ENCODE data around the gene NCL.
"Not testable (repeated sequence)": the region's sequence is repeated elsewhere in the genome, so short reads cannot be mapped to it uniquely, and the experiment has no call there.

Gene NCL

GRCh38 chr2:231433990-231434389 lies 30.3 kb downstream of the NCL start:
- Histone ChIP-seq H3K9me3 (ENCODE audit: control insufficient read depth, low read length) (no peaks in the 10 kb centered on the region), H3K27me3 (ENCODE audit: control insufficient read depth, insufficient read depth, low read length, poor library complexity, severe bottlenecking) (no peaks in the 10 kb centered on the region), H3K4me3 (ENCODE audit: insufficient read depth, low read depth, low read length) (no peak overlapping the region), H3K27ac (ENCODE audit: insufficient read depth, low read depth, low read length, poor library complexity, severe bottlenecking) (no peak overlapping the region), H3K4me1 (ENCODE audit: control insufficient read depth, insufficient read depth, low read length) (no peaks in the 10 kb centered on the region), H3K36me3 (ENCODE audit: control insufficient read depth, insufficient read depth, low read length) (no peaks in the 10 kb centered on the region)
- WGBS, 2 experiments, result 92 to 93% methylated on average over 8 of the region's 8 CpGs

- Histone ChIP-seq H3K27ac (ENCODE audit: insufficient read depth, low read depth, low read length, poor library complexity, severe bottlenecking) (no peak overlapping the region), H3K9me3 (ENCODE audit: control insufficient read depth, low read length) (no peaks in the 10 kb centered on the region)
- 95 to 97% methylated on average over 4 of the region's 4 CpGs for WGBS, 2 experiments
Measured at GRCh38 chr2:231431606-231432005, 32.7 kb downstream of the NCL start.

GRCh38 chr2:231430437-231430836 lies 33.8 kb downstream of the NCL start:
- H3K4me3 ChIP-seq (ENCODE audit: insufficient read depth, low read depth, low read length); H3K36me3 ChIP-seq (ENCODE audit: control insufficient read depth, insufficient read depth, low read length); H3K27me3 ChIP-seq (ENCODE audit: control insufficient read depth, insufficient read depth, low read length, poor library complexity, severe bottlenecking); H3K9me3 ChIP-seq (ENCODE audit: control insufficient read depth, low read length); H3K27ac ChIP-seq (ENCODE audit: insufficient read depth, low read depth, low read length, poor library complexity, severe bottlenecking); H3K4me1 ChIP-seq (ENCODE audit: control insufficient read depth, insufficient read depth, low read length): not testable (repeated sequence)
- 91 to 92% methylated on average over 4 of the region's 4 CpGs for WGBS, 2 experiments

More at GRCh38 chr2:231431606-231432005, 32.7 kb downstream of the NCL start:
- Histone ChIP-seq H3K4me3 (ENCODE audit: insufficient read depth, low read depth, low read length) (no peak overlapping the region), H3K36me3 (ENCODE audit: control insufficient read depth, insufficient read depth, low read length) (no peaks in the 10 kb centered on the region), H3K4me1 (ENCODE audit: control insufficient read depth, insufficient read depth, low read length) (no peaks in the 10 kb centered on the region), H3K27me3 (ENCODE audit: control insufficient read depth, insufficient read depth, low read length, poor library complexity, severe bottlenecking) (no peaks in the 10 kb centered on the region)

- H3K4me1 ChIP-seq (ENCODE audit: control insufficient read depth, insufficient read depth, low read length), result no peaks in the 10 kb centered on the region
- H3K9me3 ChIP-seq (ENCODE audit: control insufficient read depth, low read length), result no peaks in the 10 kb centered on the region
- no peak overlapping the region for H3K4me3 ChIP-seq (ENCODE audit: insufficient read depth, low read depth, low read length)
- no peaks in the 10 kb centered on the region for H3K27me3 ChIP-seq (ENCODE audit: control insufficient read depth, insufficient read depth, low read length, poor library complexity, severe bottlenecking)
- 94 to 96% methylated on average over 3 of the region's 3 CpGs for WGBS, 2 experiments
- no peak overlapping the region for H3K27ac ChIP-seq (ENCODE audit: insufficient read depth, low read depth, low read length, poor library complexity, severe bottlenecking)
- no peaks in the 10 kb centered on the region for H3K36me3 ChIP-seq (ENCODE audit: control insufficient read depth, insufficient read depth, low read length)
Measured at GRCh38 chr2:231429901-231430300, 34.4 kb downstream of the NCL start.

GRCh38 chr2:231429152-231429551 lies 35.1 kb downstream of the NCL start:
- Histone ChIP-seq H3K36me3 (ENCODE audit: control insufficient read depth, insufficient read depth, low read length) (no peaks in the 10 kb centered on the region), H3K27ac (ENCODE audit: insufficient read depth, low read depth, low read length, poor library complexity, severe bottlenecking) (no peak overlapping the region), H3K9me3 (ENCODE audit: control insufficient read depth, low read length) (no peaks in the 10 kb centered on the region), H3K27me3 (ENCODE audit: control insufficient read depth, insufficient read depth, low read length, poor library complexity, severe bottlenecking) (no peaks in the 10 kb centered on the region), H3K4me3 (ENCODE audit: insufficient read depth, low read depth, low read length) (no peak overlapping the region), H3K4me1 (ENCODE audit: control insufficient read depth, insufficient read depth, low read length) (no peaks in the 10 kb centered on the region)
- WGBS, 2 experiments, result 63 to 67% methylated on average over 6 of the region's 6 CpGs

GRCh38 chr2:231427116-231427515 lies 37.2 kb downstream of the NCL start:
- Histone ChIP-seq H3K27ac (ENCODE audit: insufficient read depth, low read depth, low read length, poor library complexity, severe bottlenecking) (no peak overlapping the region), H3K4me3 (ENCODE audit: insufficient read depth, low read depth, low read length) (no peak overlapping the region), H3K36me3 (ENCODE audit: control insufficient read depth, insufficient read depth, low read length) (no peaks in the 10 kb centered on the region), H3K4me1 (ENCODE audit: control insufficient read depth, insufficient read depth, low read length) (no peaks in the 10 kb centered on the region), H3K9me3 (ENCODE audit: control insufficient read depth, low read length) (no peaks in the 10 kb centered on the region), H3K27me3 (ENCODE audit: control insufficient read depth, insufficient read depth, low read length, poor library complexity, severe bottlenecking) (no peaks in the 10 kb centered on the region)
- 94 to 98% methylated on average over 3 of the region's 3 CpGs for WGBS, 2 experiments

GRCh38 chr2:231425811-231426703 lies 38.2 kb downstream of the NCL start:
- H3K4me3 ChIP-seq (ENCODE audit: insufficient read depth, low read depth, low read length), result no peak overlapping the region
- no peak overlapping the region for H3K27ac ChIP-seq (ENCODE audit: insufficient read depth, low read depth, low read length, poor library complexity, severe bottlenecking)
- WGBS, 2 experiments, result 80 to 84% methylated on average over 21 of the region's 21 CpGs
- H3K4me1 ChIP-seq (ENCODE audit: control insufficient read depth, insufficient read depth, low read length), result no peaks in the 10 kb centered on the region
- H3K27me3 ChIP-seq (ENCODE audit: control insufficient read depth, insufficient read depth, low read length, poor library complexity, severe bottlenecking), result no peaks in the 10 kb centered on the region
- no peaks in the 10 kb centered on the region for H3K9me3 ChIP-seq (ENCODE audit: control insufficient read depth, low read length)
- H3K36me3 ChIP-seq (ENCODE audit: control insufficient read depth, insufficient read depth, low read length), result no peaks in the 10 kb centered on the region

GRCh38 chr2:231425291-231425810 lies 38.9 kb downstream of the NCL start:
- H3K4me3 ChIP-seq (ENCODE audit: insufficient read depth, low read depth, low read length), result no peak overlapping the region
- H3K36me3 ChIP-seq (ENCODE audit: control insufficient read depth, insufficient read depth, low read length), result no peaks in the 10 kb centered on the region
- no peaks in the 10 kb centered on the region for H3K4me1 ChIP-seq (ENCODE audit: control insufficient read depth, insufficient read depth, low read length)
- H3K27ac ChIP-seq (ENCODE audit: insufficient read depth, low read depth, low read length, poor library complexity, severe bottlenecking), result no peak overlapping the region
- WGBS, 2 experiments, result 77 to 79% methylated on average over 8 of the region's 8 CpGs
- no peaks in the 10 kb centered on the region for H3K27me3 ChIP-seq (ENCODE audit: control insufficient read depth, insufficient read depth, low read length, poor library complexity, severe bottlenecking)
- H3K9me3 ChIP-seq (ENCODE audit: control insufficient read depth, low read length), result no peaks in the 10 kb centered on the region

- no peaks in the 10 kb centered on the region for H3K27me3 ChIP-seq (ENCODE audit: control insufficient read depth, insufficient read depth, low read length, poor library complexity, severe bottlenecking)
- 90 to 91% methylated on average over 9 to 10 of the region's 10 CpGs for WGBS, 2 experiments
- H3K4me3 ChIP-seq (ENCODE audit: insufficient read depth, low read depth, low read length), result no peak overlapping the region
- no peaks in the 10 kb centered on the region for H3K36me3 ChIP-seq (ENCODE audit: control insufficient read depth, insufficient read depth, low read length)
- no peaks in the 10 kb centered on the region for H3K9me3 ChIP-seq (ENCODE audit: control insufficient read depth, low read length)
- no peak overlapping the region for H3K27ac ChIP-seq (ENCODE audit: insufficient read depth, low read depth, low read length, poor library complexity, severe bottlenecking)
- no peaks in the 10 kb centered on the region for H3K4me1 ChIP-seq (ENCODE audit: control insufficient read depth, insufficient read depth, low read length)
Measured at GRCh38 chr2:231423176-231423575, 41.1 kb downstream of the NCL start.

- H3K36me3 ChIP-seq (ENCODE audit: control insufficient read depth, insufficient read depth, low read length), result no peaks in the 10 kb centered on the region
- H3K27ac ChIP-seq (ENCODE audit: insufficient read depth, low read depth, low read length, poor library complexity, severe bottlenecking), result no peak overlapping the region
- 92 to 94% methylated on average over 2 of the region's 2 CpGs for WGBS, 2 experiments
- H3K4me1 ChIP-seq (ENCODE audit: control insufficient read depth, insufficient read depth, low read length), result no peaks in the 10 kb centered on the region
- no peaks in the 10 kb centered on the region for H3K9me3 ChIP-seq (ENCODE audit: control insufficient read depth, low read length)
- no peak overlapping the region for H3K4me3 ChIP-seq (ENCODE audit: insufficient read depth, low read depth, low read length)
- no peaks in the 10 kb centered on the region for H3K27me3 ChIP-seq (ENCODE audit: control insufficient read depth, insufficient read depth, low read length, poor library complexity, severe bottlenecking)
Measured at GRCh38 chr2:231422056-231422455, 42.2 kb downstream of the NCL start.
